NCI-H446 (cell line): ENCODE measurements around the gene MYCN.
A peak's percentile ranks its signal among the peaks of the same experiment; 100 is the strongest.

Experiments
- DNase-seq, 2 experiments: peaks; one replicate each; lab custom pipeline; 2025; lab: John Stamatoyannopoulos, UW

The MYCN gene

GRCh38 chr2:15976354-15976753 lies 36.0 kb downstream of the MYCN start:
- no peak for DNase-seq

GRCh38 chr2:15979051-15979758 lies 38.9 kb downstream of the MYCN start:
- DNase-seq = no peak

- no peak for DNase-seq
Observed at GRCh38 chr2:15979759-15980604, 39.6 kb downstream of the MYCN start.

- no peak for DNase-seq
Observed at GRCh38 chr2:15980605-15981098, 40.3 kb downstream of the MYCN start.

- DNase-seq = no peak
Observed at GRCh38 chr2:15981646-15982045, 41.3 kb downstream of the MYCN start.

GRCh38 chr2:15982285-15983044 lies 42.1 kb downstream of the MYCN start:
- no peak for DNase-seq

GRCh38 chr2:15983496-15983895 lies 43.1 kb downstream of the MYCN start:
- no peak for DNase-seq

GRCh38 chr2:15984368-15985255 lies 44.3 kb downstream of the MYCN start:
- DNase-seq = peak; percentile 21 to 64

GRCh38 chr2:15985531-15985930 lies 45.2 kb downstream of the MYCN start:
- DNase-seq = no peak

GRCh38 chr2:15986068-15986560 lies 45.8 kb downstream of the MYCN start:
- no peak for DNase-seq

GRCh38 chr2:15986644-15987043 lies 46.3 kb downstream of the MYCN start:
- DNase-seq = no peak

- no peak for DNase-seq
Observed at GRCh38 chr2:15988733-15989132, 48.4 kb downstream of the MYCN start.

- no peak for DNase-seq
Observed at GRCh38 chr2:15989559-15989958, 49.2 kb downstream of the MYCN start.

- DNase-seq = no peak
Observed at GRCh38 chr2:15990151-15991101, 50.1 kb downstream of the MYCN start.

- DNase-seq = no peak
Observed at GRCh38 chr2:15991231-15991630, 50.9 kb downstream of the MYCN start.

- DNase-seq = no peak
Observed at GRCh38 chr2:15992457-15993231, 52.3 kb downstream of the MYCN start.

- DNase-seq = no peak
Observed at GRCh38 chr2:15993232-15993610, 52.9 kb downstream of the MYCN start.

- DNase-seq = no peak
Observed at GRCh38 chr2:15993666-15994065, 53.3 kb downstream of the MYCN start.

GRCh38 chr2:15995603-15996002 lies 55.3 kb downstream of the MYCN start:
- no peak for DNase-seq
